K562 (cell line): ENCODE data around the gene FADS6. TPM values are rescaled to one million over a fixed set of nuclear protein-coding genes. Genes with fewer than 3 reads are reported as not detected.

Experiments used
- ATAC-seq: fragments of 200-7000 bp; cut with Tn5 transposase; 3 replicates; pipeline ENCODE4 v1.9.1; 2020; ENCODE audit warnings: moderate library complexity
- BruUV-seq: library from RNA; stranded (reverse); fragments of 400-500 nt; replicated peaks from 2 replicates; lab custom pipeline; 2021; lab: Mats Ljungman, UMichigan
- CTCF ChIA-PET: fragments of 300-600 bp; formaldehyde crosslinking; extraction: SDS; loops from one replicate; lab custom pipeline; 2021; ENCODE audit warnings: low intra/inter-chr PET ratio; lab: Yijun Ruan, JAX
- POLR2A ChIA-PET: fragments of 300-600, 350-650 bp; sonication (Branson Sonifier 250); formaldehyde crosslinking; extraction: SDS; loops from one replicate; lab custom pipeline; 2021; ENCODE audit warnings: antibody characterized with exemption, inconsistent platforms; lab: Yijun Ruan, JAX
- DNase-seq, 4 experiments: peaks; one replicate each; pipeline versions ENCODE4 v3.0.0 to v3.0.0-alpha.2; 2011 to 2018; ENCODE audit warnings: low spot score in 3 of 4, mixed read lengths in 3 of 4; ENCODE audit errors: extremely low read depth in 1 of 4
- FAIRE-seq: peaks from 2 replicates; lab custom pipeline; 2011; peaks lifted over from hg19 to GRCh38; lab: Jason Lieb, UNC
- H2AFZ ChIP-seq: 2 replicates; pipeline ENCODE4 v1.6.0; 2011; ENCODE audit warnings: low read depth, low read length, control low read depth, inconsistent platforms
- H3K27ac ChIP-seq: fragments of 200-600 bp; 3 replicates; pipeline ENCODE4 v1.8.0; 2011; ENCODE audit warnings: low read depth, mild to moderate bottlenecking, control low read depth, inconsistent platforms, low read length, moderate library complexity, mixed read lengths; ENCODE audit errors: extremely low read depth
- H3K27me3 ChIP-seq, 2 experiments: fragments of 300-600 bp in 1 of 2; 2 replicates in 1 of 2; 3 replicates in 1 of 2; pipeline versions ENCODE4 v1.6.0 to v1.8.0; 2011; ENCODE audit warnings: inconsistent platforms in 2 of 2, low read length in 2 of 2, mild to moderate bottlenecking in 1 of 2, mixed read lengths in 1 of 2, moderate library complexity in 1 of 2; ENCODE audit not compliant: control insufficient read depth in 2 of 2, insufficient read depth in 2 of 2
- H3K36me3 ChIP-seq: fragments of 300-600 bp; 3 replicates; pipeline ENCODE4 v1.8.0; 2011; ENCODE audit warnings: mild to moderate bottlenecking, low read length, inconsistent platforms; ENCODE audit not compliant: control insufficient read depth, insufficient read depth
- H3K4me1 ChIP-seq, 2 experiments: fragments of 200-600 bp in 1 of 2; replicated peaks in 1 of 2; 2 replicates in 1 of 2; 3 replicates in 1 of 2; pipeline versions ENCODE4 v1.5.1 to v1.8.0; 2011; ENCODE audit warnings: inconsistent platforms in 2 of 2, low read length in 2 of 2, mild to moderate bottlenecking in 1 of 2, mixed read lengths in 1 of 2, moderate library complexity in 1 of 2; ENCODE audit not compliant: control insufficient read depth in 2 of 2, insufficient read depth in 2 of 2
- H3K4me2 ChIP-seq: 2 replicates; pipeline ENCODE4 v1.6.1; 2011; ENCODE audit warnings: low read length, control low read depth, inconsistent platforms, mixed read lengths; ENCODE audit not compliant: insufficient read depth
- H3K4me3 ChIP-seq: fragments of 200-600 bp; sonication (generic), shearing (Covaris generic); 2 replicates; pipeline ENCODE4 v1.5.1; 2016; ENCODE audit warnings: control low read depth, inconsistent platforms
- H3K79me2 ChIP-seq: fragments of 200-600 bp; 3 replicates; pipeline ENCODE4 v1.8.0; 2011; ENCODE audit warnings: low read length, inconsistent platforms; ENCODE audit not compliant: control insufficient read depth, insufficient read depth
- H3K9ac ChIP-seq, 2 experiments: 2 replicates each; pipeline versions ENCODE4 v1.6.0 to v1.6.1; 2011; ENCODE audit warnings: low read depth in 2 of 2, low read length in 2 of 2, control low read depth in 1 of 2, inconsistent platforms in 1 of 2, mild to moderate bottlenecking in 1 of 2, mixed read lengths in 1 of 2; ENCODE audit not compliant: insufficient read depth in 1 of 2
- H3K9me1 ChIP-seq: one replicate; pipeline ENCODE4 v1.6.0; 2011; ENCODE audit warnings: inconsistent platforms, mild to moderate bottlenecking, low read length, moderate library complexity; ENCODE audit not compliant: control insufficient read depth, insufficient read depth
- H3K9me3 ChIP-seq: replicated peaks from 2 replicates; pipeline ENCODE4 v1.5.1; 2011; ENCODE audit warnings: low read depth, low read length, inconsistent platforms; ENCODE audit not compliant: control insufficient read depth, insufficient read depth
- H4K20me1 ChIP-seq: replicated peaks from 2 replicates; pipeline ENCODE4 v1.6.1; 2011; ENCODE audit warnings: low read length, inconsistent platforms, mixed read lengths; ENCODE audit not compliant: control insufficient read depth, insufficient read depth
- ADNP ChIP-seq: fragments of 200-800 bp; sonication (Bioruptor generic); IDR thresholded peaks from 2 replicates; pipeline ENCODE4 v1.6.1; 2016; ENCODE audit warnings: missing genetic modification characterization, missing compliant biosample characterization
- BCL6 ChIP-seq: fragments of 250-450 bp; sonication (Bioruptor Pico); IDR thresholded peaks from 2 replicates; pipeline ENCODE4 v1.4.0; 2020
- DNMT1 ChIP-seq: fragments of 450-650 bp; IDR thresholded peaks from 2 replicates; pipeline ENCODE4 v1.6.1; 2016; ENCODE audit warnings: antibody characterized with exemption, mild to moderate bottlenecking
- FOXJ3 ChIP-seq: sonication (generic); formaldehyde crosslinking; IDR thresholded peaks from 2 replicates; pipeline ENCODE4 v1.4.0; 2020; ENCODE audit warnings: mild to moderate bottlenecking, missing genetic modification reagents
- MYC ChIP-seq, 2 experiments: fragments of 250-450 bp in 1 of 2; sonication (Bioruptor Pico) in 1 of 2; IDR thresholded peaks; 2 replicates each; pipeline versions ENCODE4 v1.5.1 to v1.6.1; 2012 to 2021; ENCODE audit warnings: low read depth in 2 of 2, borderline replicate concordance in 1 of 2, improper control_type of control experiment in 1 of 2, low read length in 1 of 2, mild to moderate bottlenecking in 1 of 2, moderate library complexity in 1 of 2
- PHTF2 ChIP-seq: fragments of 250-450 bp; sonication (Bioruptor Pico); IDR thresholded peaks from 2 replicates; pipeline ENCODE4 v1.5.0; 2021; ENCODE audit warnings: mild to moderate bottlenecking
- POLR2A ChIP-seq: fragments of 450-650 bp; conservative IDR thresholded peaks from 2 replicates; pipeline ENCODE4 v1.6.1; 2016
- RBM14 ChIP-seq: fragments of 200-400 bp; formaldehyde crosslinking; IDR thresholded peaks from 2 replicates; pipeline ENCODE4 v1.6.1; 2018; ENCODE audit warnings: low read depth, mild to moderate bottlenecking, low read length, moderate library complexity, borderline replicate concordance; ENCODE audit not compliant: insufficient read depth
- RBM17 ChIP-seq: fragments of 200-400 bp; formaldehyde crosslinking; IDR thresholded peaks from 2 replicates; pipeline ENCODE4 v1.6.1; 2017; ENCODE audit warnings: low read depth, mild to moderate bottlenecking, low read length, borderline replicate concordance
- RFX5 ChIP-seq: IDR thresholded peaks from 2 replicates; pipeline ENCODE4 v1.6.1; 2011; ENCODE audit warnings: low read depth, mild to moderate bottlenecking, improper control_type of control experiment, low read length
- XRCC3 ChIP-seq: fragments of 450-650 bp; IDR thresholded peaks from 2 replicates; pipeline ENCODE4 v1.6.1; 2017; ENCODE audit warnings: mild to moderate bottlenecking, moderate library complexity
- ZNF316 ChIP-seq: fragments of 450-650 bp; IDR thresholded peaks from 2 replicates; pipeline ENCODE4 v1.6.1; 2016
- ZNF778 ChIP-seq: fragments of 450-650 bp; formaldehyde crosslinking; IDR thresholded peaks from 2 replicates; pipeline ENCODE4 v1.4.0; 2020; ENCODE audit warnings: mild to moderate bottlenecking, moderate library complexity
- WGBS: fragments of 100-300 bp; shearing (Covaris generic); methylation state at CpG from one replicate; pipeline ENCODE4 v1.1.6; 2016; ENCODE audit warnings: low coverage, mixed read lengths; ENCODE audit not compliant: insufficient coverage; ENCODE audit errors: missing lambda C conversion rate; 5-methylcytosine and 5-hydroxymethylcytosine counted together
- in situ Hi-C: fragments of 300-500 bp; cut with MboI; formaldehyde crosslinking; loops from 4 replicates; pipeline ENCODE4 v1.15.0; 2018; ENCODE audit warnings: inconsistent platforms, mixed read lengths
- intact Hi-C: fragments of 100-400 bp; cut with micrococcal nuclease; formaldehyde crosslinking; loops from 2 replicates; pipeline ENCODE4 v1.14.2; 2022
- polyA plus RNA-seq, 8 experiments: library from polyadenylated mRNA; depleted of rRNA in 4 of 8; stranded (reverse) in 5 of 8; unstranded in 3 of 8; fragments of >200 nt; fragmentation: Nextera tagmentation in 2 of 8; fragmentation: Illumina TruSeq in 1 of 8; extraction: Ambion mirVana in 2 of 8; extraction: Trizol in 1 of 8; gene quantifications; 2 replicates each; pipeline versions ENCODE4 v1.2.1 to v1.2.3, GENCODE V29; 2011 to 2014; ENCODE audit warnings: inconsistent platforms in 1 of 8, missing spikeins in 1 of 8
- total RNA-seq, 7 experiments: library from RNA; depleted of rRNA in 6 of 7; stranded (reverse); fragments of >200 nt in 6 of 7; fragmentation: Illumina TruSeq in 2 of 7; extraction: Trizol in 2 of 7; gene quantifications; 2 replicates each; pipeline versions ENCODE4 v1.2.1 to v1.2.3, GENCODE V29; 2011 to 2021; ENCODE audit warnings: low replicate concordance in 1 of 7
- TF ChIP-seq, protein P1 (sequence below): fragments of 450-650 bp; formaldehyde crosslinking; IDR thresholded peaks from 2 replicates; pipeline ENCODE4 v1.4.0; 2022; ENCODE audit warnings: missing genetic modification characterization
- TF ChIP-seq, protein P2 (sequence below): fragments of 250-450 bp; sonication (Bioruptor Pico); IDR thresholded peaks from 2 replicates; pipeline ENCODE4 v1.5.0; 2021

The FADS6 gene
- total and polyA plus RNA-seq, 9 of the 15 experiments (the other 6 are each of a cell fraction or from before 2014, with no cell fraction given), result 0.18 to 0.22 TPM; not detected in 7

DNA sequence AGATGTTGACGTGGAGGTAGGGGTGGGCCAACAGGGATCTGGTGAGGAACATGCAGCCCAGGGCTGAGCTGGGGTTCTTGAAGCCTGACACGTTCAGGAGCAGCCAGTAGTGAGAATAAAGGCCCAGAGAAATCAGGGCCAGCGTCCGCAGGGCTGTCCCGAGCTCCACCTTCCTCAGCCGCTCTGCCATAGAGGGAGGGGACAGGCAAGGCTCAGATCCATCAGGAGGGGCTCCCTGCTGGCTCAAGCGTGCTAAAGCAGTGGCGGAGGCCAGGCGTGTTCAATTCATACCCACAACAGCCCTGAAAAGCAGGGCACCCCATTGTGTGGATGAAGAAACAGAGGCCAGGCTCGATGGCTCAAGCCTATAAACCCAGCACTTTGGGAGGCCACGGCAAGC lies 12.4 kb downstream of the FADS6 start:
- no peak overlapping the region for H3K4me3 ChIP-seq
- H3K4me1 ChIP-seq, result peaks cover 21 to 31% of the 10 kb centered on the region in 2 experiments
- H2AFZ ChIP-seq, result no peak overlapping the region
- no peaks in the 10 kb centered on the region for H3K27me3 ChIP-seq
- H3K9ac ChIP-seq, result peak overlapping the region in 1 of 2 experiments; percentile 71; a peak in 1 of 4 replicates
- no peaks in the 10 kb centered on the region for H4K20me1 ChIP-seq
- POLR2A ChIA-PET, result interaction anchor here (0.6 to 1.7 kb wide), 5 partner anchors 8 to 734 kb away, joined by 3 to 7 read pairs (median 4); partner anchors contain the start of gene FDXR
- H3K27ac ChIP-seq, result no peak overlapping the region
- no peaks in the 10 kb centered on the region for H3K36me3 ChIP-seq
- BruUV-seq, result no TSS peak
- no peaks in the 10 kb centered on the region for H3K9me1 ChIP-seq
- no peak for TF ChIP-seq RBM14
- no peak for TF ChIP-seq ZNF316
- no peak for TF ChIP-seq XRCC3
- TF ChIP-seq FOXJ3 (CRISPR knock-in tag), result no peak
- TF ChIP-seq RFX5, result no peak
- TF ChIP-seq, all 486 proteins: peak for 0
- H3K9me3 ChIP-seq, result no peaks in the 10 kb centered on the region
- WGBS, result 45% methylated on average over 9 of the region's 11 CpGs
- CTCF ChIA-PET, result no interaction called here
- DNase-seq (no peak), FAIRE-seq (no peak), ATAC-seq (no peak)
- H3K4me2 ChIP-seq, result no peak overlapping the region
- intact Hi-C loops, result no loop called here
- no peaks in the 10 kb centered on the region for H3K79me2 ChIP-seq
- in situ Hi-C loops, result no loop called here

DNA sequence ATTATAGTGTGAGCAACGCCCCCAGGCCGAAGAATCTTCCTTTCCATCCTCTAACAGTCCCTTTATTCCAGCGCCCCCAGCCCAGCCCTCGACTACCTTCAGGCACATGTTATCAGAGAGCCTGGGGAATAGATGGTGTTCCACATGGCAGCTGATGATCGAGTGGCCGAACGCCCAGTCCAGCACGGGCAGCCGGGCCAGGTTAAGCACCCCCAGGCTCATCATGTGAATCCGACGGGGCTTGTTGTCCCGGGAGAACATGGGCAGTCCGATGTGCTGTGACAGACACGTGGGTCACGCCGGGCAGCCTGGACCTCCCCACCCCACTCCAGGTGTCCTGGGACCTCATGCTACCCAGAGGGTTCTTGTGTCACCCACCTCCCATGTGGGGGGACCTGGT lies 14.1 kb downstream of the FADS6 start:
- ChIA-PET POLR2A (interaction anchor here (1.7 to 2.7 kb wide), 2 partner anchors 8 to 10 kb away, joined by 6 to 7 read pairs; no protein-coding TSS in a partner anchor), CTCF (no interaction called here)
- in situ Hi-C loops, result no loop called here
- TF ChIP-seq POLR2A (no peak), MYC (IDR thresholded peaks at IDR 0.05; ENCODE audit: low read depth, low read length) (no peak), MYC (CRISPR knock-in tag; IDR thresholded peaks at IDR 0.05; ENCODE audit: borderline replicate concordance, low read depth) (no peak), ZNF778 (CRISPR knock-in tag) (no peak), RBM17 (no peak), PHTF2 (CRISPR knock-in tag) (no peak), ADNP (tag) (no peak), DNMT1 (no peak), BCL6 (CRISPR knock-in tag) (no peak)
- TF ChIP-seq, protein P1, sequence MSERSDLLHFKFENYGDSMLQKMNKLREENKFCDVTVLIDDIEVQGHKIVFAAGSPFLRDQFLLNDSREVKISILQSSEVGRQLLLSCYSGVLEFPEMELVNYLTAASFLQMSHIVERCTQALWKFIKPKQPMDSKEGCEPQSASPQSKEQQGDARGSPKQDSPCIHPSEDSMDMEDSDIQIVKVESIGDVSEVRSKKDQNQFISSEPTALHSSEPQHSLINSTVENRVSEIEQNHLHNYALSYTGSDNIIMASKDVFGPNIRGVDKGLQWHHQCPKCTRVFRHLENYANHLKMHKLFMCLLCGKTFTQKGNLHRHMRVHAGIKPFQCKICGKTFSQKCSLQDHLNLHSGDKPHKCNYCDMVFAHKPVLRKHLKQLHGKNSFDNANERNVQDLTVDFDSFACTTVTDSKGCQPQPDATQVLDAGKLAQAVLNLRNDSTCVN (CRISPR knock-in tag), result no peak
- TF ChIP-seq, protein P2, sequence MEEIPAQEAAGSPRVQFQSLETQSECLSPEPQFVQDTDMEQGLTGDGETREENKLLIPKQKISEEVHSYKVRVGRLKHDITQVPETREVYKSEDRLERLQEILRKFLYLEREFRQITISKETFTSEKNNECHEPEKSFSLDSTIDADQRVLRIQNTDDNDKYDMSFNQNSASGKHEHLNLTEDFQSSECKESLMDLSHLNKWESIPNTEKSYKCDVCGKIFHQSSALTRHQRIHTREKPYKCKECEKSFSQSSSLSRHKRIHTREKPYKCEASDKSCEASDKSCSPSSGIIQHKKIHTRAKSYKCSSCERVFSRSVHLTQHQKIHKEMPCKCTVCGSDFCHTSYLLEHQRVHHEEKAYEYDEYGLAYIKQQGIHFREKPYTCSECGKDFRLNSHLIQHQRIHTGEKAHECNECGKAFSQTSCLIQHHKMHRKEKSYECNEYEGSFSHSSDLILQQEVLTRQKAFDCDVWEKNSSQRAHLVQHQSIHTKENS (CRISPR knock-in tag), result no peak
- Histone ChIP-seq H2AFZ (no peak overlapping the region), H3K79me2 (no peaks in the 10 kb centered on the region), H3K27ac (no peak overlapping the region), H3K4me1 (peaks cover 39 to 40% of the 10 kb centered on the region in 2 experiments), H3K9me1 (no peaks in the 10 kb centered on the region), H4K20me1 (no peaks in the 10 kb centered on the region), H3K9ac (no peak overlapping the region), H3K4me3 (no peak overlapping the region), H3K9me3 (no peaks in the 10 kb centered on the region), H3K4me2 (no peak overlapping the region), H3K36me3 (no peaks in the 10 kb centered on the region), H3K27me3 (no peaks in the 10 kb centered on the region)
- FAIRE-seq (no peak), DNase-seq (no peak), ATAC-seq (no peak)
- intact Hi-C loops, result loop anchor here (10.0 kb wide), 1 partner anchor 155 kb away; no protein-coding TSS in a partner anchor
- WGBS, result 94% methylated on average over 14 of the region's 16 CpGs
- no TSS peak for BruUV-seq
